ENCODE measurements around the gene TAF3. TPM values are rescaled to one million over a fixed set of nuclear protein-coding genes. Genes with fewer than 3 reads are reported as not detected.

TAF3 gene
- total RNA-seq, 1 donor from 2014 or later: 9.1 TPM

GRCh38 chr10:8056378-8056777 lies 238.1 kb downstream of the TAF3 start:
- Mint-ChIP-seq H3K36me3 (ENCODE audit: unreplicated experiment) (no peaks in the 10 kb centered on the region), H3K9me3 (ENCODE audit: unreplicated experiment) (no peaks in the 10 kb centered on the region), H3K4me3 (ENCODE audit: unreplicated experiment) (peak overlapping the region; percentile 29), H3K27ac (ENCODE audit: unreplicated experiment) (no peak overlapping the region), H3K27me3 (ENCODE audit: unreplicated experiment) (peaks cover 80% of the 10 kb centered on the region), H3K4me1 (ENCODE audit: unreplicated experiment) (peaks cover 30% of the 10 kb centered on the region)
- TF ChIP-seq CTCF (IDR thresholded peaks at IDR 0.05): no peak
- no peak for DNase-seq (ENCODE audit: extremely low spot score, unreplicated experiment)

- H3K27me3 Mint-ChIP-seq (ENCODE audit: unreplicated experiment): peaks cover 81% of the 10 kb centered on the region
- TF ChIP-seq CTCF (IDR thresholded peaks at IDR 0.05): no peak
- no peak overlapping the region for H3K27ac Mint-ChIP-seq (ENCODE audit: unreplicated experiment)
- no peak overlapping the region for H3K4me3 Mint-ChIP-seq (ENCODE audit: unreplicated experiment)
- H3K36me3 Mint-ChIP-seq (ENCODE audit: unreplicated experiment): no peaks in the 10 kb centered on the region
- no peaks in the 10 kb centered on the region for H3K9me3 Mint-ChIP-seq (ENCODE audit: unreplicated experiment)
- no peak for DNase-seq (ENCODE audit: extremely low spot score, unreplicated experiment)
- H3K4me1 Mint-ChIP-seq (ENCODE audit: unreplicated experiment): peaks cover 29% of the 10 kb centered on the region
Measured at GRCh38 chr10:8056871-8057331, 238.6 kb downstream of the TAF3 start.

GRCh38 chr10:8057636-8058273 lies 239.4 kb downstream of the TAF3 start:
- no peak overlapping the region for H3K27ac Mint-ChIP-seq (ENCODE audit: unreplicated experiment)
- H3K9me3 Mint-ChIP-seq (ENCODE audit: unreplicated experiment): no peaks in the 10 kb centered on the region
- H3K4me1 Mint-ChIP-seq (ENCODE audit: unreplicated experiment): peaks cover 21% of the 10 kb centered on the region
- no peaks in the 10 kb centered on the region for H3K36me3 Mint-ChIP-seq (ENCODE audit: unreplicated experiment)
- DNase-seq (ENCODE audit: extremely low spot score, unreplicated experiment): no peak
- H3K4me3 Mint-ChIP-seq (ENCODE audit: unreplicated experiment): no peak overlapping the region
- H3K27me3 Mint-ChIP-seq (ENCODE audit: unreplicated experiment): peaks cover 81% of the 10 kb centered on the region
- TF ChIP-seq CTCF (IDR thresholded peaks at IDR 0.05): no peak

- peaks cover 82% of the 10 kb centered on the region for H3K27me3 Mint-ChIP-seq (ENCODE audit: unreplicated experiment)
- H3K4me1 Mint-ChIP-seq (ENCODE audit: unreplicated experiment): peaks cover 16% of the 10 kb centered on the region
- H3K4me3 Mint-ChIP-seq (ENCODE audit: unreplicated experiment): no peak overlapping the region
- no peaks in the 10 kb centered on the region for H3K9me3 Mint-ChIP-seq (ENCODE audit: unreplicated experiment)
- no peaks in the 10 kb centered on the region for H3K36me3 Mint-ChIP-seq (ENCODE audit: unreplicated experiment)
- TF ChIP-seq CTCF (IDR thresholded peaks at IDR 0.05): no peak
- DNase-seq (ENCODE audit: extremely low spot score, unreplicated experiment): peak; percentile 81
- no peak overlapping the region for H3K27ac Mint-ChIP-seq (ENCODE audit: unreplicated experiment)
Measured at GRCh38 chr10:8058274-8059111, 240.2 kb downstream of the TAF3 start.

Measured in osteocyte (in vitro differentiated cells).